H1 (cell line): ENCODE measurements around the gene CDK2. TPM values are rescaled to one million over a fixed set of nuclear protein-coding genes. Genes with fewer than 3 reads are reported as not detected.

Experiments
- JUN ChIP-seq: IDR thresholded peaks from 2 replicates; pipeline ENCODE4 v1.6.1; 2011; ENCODE audit warnings: low read depth, mild to moderate bottlenecking, improper control_type of control experiment, low read length
- POU5F1 ChIP-seq: IDR thresholded peaks from 2 replicates; pipeline ENCODE4 v1.6.1; 2011; ENCODE audit warnings: low read depth, mild to moderate bottlenecking, low read length, moderate library complexity
- polyA plus RNA-seq, 7 experiments: library from polyadenylated mRNA; depleted of rRNA in 3 of 7; stranded (reverse) in 5 of 7; unstranded in 2 of 7; fragments of >200 nt in 5 of 7; fragments of 200-250 nt in 2 of 7; gene quantifications; 1 replicate in 5 of 7; 2 replicates in 1 of 7; 4 replicates in 1 of 7; pipeline versions ENCODE4 v1.2.1 to v1.2.3, GENCODE V29; 2011 to 2013; ENCODE audit warnings: missing spikeins in 2 of 7, mixed read lengths in 2 of 7
- total RNA-seq: library from RNA; stranded (reverse); fragmentation: NEBNext Ultra II Directional; extraction: Animal tissue kit (Norgen Biotek cat#: 25700); gene quantifications from 2 replicates; pipeline ENCODE4 v1.2.1, GENCODE V29; 2021
- TF ChIP-seq, protein P1 (sequence below): fragments of 300-600 bp; sonication (generic); IDR thresholded peaks from 2 replicates; pipeline ENCODE4 v1.7.1; 2012; ENCODE audit warnings: low read length, moderate library complexity, mild to moderate bottlenecking, inconsistent platforms; ENCODE audit not compliant: insufficient replicate concordance

The CDK2 gene
- total and polyA plus RNA-seq, 2 of the 8 experiments (the other 6 are each of a cell fraction or from before 2014, with no cell fraction given) = 39.4 to 42.5 TPM

DNA sequence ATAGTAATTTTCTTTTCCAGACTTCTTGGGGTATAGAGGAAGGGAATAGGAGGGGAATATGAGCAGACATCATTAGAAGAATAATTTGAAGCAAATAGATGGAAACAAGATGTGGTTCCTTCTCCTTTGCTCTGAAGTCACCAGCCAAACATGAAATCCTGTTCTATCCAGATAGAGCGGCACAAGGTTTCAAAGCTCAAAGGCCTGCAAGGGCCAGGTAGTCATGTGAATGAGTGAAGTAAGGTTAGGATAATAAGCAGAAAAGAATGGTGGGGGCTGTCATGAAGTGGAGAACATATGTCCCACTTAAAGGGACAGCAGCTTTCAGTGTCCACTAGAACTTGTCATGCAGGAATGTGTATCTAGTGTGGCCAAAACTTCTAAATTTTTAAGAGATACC, 51.7 kb downstream of the CDK2 start (continued):
- TF ChIP-seq, protein P1, sequence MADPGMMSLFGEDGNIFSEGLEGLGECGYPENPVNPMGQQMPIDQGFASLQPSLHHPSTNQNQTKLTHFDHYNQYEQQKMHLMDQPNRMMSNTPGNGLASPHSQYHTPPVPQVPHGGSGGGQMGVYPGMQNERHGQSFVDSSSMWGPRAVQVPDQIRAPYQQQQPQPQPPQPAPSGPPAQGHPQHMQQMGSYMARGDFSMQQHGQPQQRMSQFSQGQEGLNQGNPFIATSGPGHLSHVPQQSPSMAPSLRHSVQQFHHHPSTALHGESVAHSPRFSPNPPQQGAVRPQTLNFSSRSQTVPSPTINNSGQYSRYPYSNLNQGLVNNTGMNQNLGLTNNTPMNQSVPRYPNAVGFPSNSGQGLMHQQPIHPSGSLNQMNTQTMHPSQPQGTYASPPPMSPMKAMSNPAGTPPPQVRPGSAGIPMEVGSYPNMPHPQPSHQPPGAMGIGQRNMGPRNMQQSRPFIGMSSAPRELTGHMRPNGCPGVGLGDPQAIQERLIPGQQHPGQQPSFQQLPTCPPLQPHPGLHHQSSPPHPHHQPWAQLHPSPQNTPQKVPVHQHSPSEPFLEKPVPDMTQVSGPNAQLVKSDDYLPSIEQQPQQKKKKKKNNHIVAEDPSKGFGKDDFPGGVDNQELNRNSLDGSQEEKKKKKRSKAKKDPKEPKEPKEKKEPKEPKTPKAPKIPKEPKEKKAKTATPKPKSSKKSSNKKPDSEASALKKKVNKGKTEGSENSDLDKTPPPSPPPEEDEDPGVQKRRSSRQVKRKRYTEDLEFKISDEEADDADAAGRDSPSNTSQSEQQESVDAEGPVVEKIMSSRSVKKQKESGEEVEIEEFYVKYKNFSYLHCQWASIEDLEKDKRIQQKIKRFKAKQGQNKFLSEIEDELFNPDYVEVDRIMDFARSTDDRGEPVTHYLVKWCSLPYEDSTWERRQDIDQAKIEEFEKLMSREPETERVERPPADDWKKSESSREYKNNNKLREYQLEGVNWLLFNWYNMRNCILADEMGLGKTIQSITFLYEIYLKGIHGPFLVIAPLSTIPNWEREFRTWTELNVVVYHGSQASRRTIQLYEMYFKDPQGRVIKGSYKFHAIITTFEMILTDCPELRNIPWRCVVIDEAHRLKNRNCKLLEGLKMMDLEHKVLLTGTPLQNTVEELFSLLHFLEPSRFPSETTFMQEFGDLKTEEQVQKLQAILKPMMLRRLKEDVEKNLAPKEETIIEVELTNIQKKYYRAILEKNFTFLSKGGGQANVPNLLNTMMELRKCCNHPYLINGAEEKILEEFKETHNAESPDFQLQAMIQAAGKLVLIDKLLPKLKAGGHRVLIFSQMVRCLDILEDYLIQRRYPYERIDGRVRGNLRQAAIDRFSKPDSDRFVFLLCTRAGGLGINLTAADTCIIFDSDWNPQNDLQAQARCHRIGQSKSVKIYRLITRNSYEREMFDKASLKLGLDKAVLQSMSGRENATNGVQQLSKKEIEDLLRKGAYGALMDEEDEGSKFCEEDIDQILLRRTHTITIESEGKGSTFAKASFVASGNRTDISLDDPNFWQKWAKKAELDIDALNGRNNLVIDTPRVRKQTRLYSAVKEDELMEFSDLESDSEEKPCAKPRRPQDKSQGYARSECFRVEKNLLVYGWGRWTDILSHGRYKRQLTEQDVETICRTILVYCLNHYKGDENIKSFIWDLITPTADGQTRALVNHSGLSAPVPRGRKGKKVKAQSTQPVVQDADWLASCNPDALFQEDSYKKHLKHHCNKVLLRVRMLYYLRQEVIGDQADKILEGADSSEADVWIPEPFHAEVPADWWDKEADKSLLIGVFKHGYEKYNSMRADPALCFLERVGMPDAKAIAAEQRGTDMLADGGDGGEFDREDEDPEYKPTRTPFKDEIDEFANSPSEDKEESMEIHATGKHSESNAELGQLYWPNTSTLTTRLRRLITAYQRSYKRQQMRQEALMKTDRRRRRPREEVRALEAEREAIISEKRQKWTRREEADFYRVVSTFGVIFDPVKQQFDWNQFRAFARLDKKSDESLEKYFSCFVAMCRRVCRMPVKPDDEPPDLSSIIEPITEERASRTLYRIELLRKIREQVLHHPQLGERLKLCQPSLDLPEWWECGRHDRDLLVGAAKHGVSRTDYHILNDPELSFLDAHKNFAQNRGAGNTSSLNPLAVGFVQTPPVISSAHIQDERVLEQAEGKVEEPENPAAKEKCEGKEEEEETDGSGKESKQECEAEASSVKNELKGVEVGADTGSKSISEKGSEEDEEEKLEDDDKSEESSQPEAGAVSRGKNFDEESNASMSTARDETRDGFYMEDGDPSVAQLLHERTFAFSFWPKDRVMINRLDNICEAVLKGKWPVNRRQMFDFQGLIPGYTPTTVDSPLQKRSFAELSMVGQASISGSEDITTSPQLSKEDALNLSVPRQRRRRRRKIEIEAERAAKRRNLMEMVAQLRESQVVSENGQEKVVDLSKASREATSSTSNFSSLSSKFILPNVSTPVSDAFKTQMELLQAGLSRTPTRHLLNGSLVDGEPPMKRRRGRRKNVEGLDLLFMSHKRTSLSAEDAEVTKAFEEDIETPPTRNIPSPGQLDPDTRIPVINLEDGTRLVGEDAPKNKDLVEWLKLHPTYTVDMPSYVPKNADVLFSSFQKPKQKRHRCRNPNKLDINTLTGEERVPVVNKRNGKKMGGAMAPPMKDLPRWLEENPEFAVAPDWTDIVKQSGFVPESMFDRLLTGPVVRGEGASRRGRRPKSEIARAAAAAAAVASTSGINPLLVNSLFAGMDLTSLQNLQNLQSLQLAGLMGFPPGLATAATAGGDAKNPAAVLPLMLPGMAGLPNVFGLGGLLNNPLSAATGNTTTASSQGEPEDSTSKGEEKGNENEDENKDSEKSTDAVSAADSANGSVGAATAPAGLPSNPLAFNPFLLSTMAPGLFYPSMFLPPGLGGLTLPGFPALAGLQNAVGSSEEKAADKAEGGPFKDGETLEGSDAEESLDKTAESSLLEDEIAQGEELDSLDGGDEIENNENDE = no peak
- TF ChIP-seq JUN = no peak
- no peak for TF ChIP-seq POU5F1
